Omental fat pad (tissue), 4 donors: ENCODE results near the gene STARD10. TPM values are rescaled to one million over a fixed set of nuclear protein-coding genes. Genes with fewer than 3 reads are reported as not detected.
"Not testable (repeated sequence)": the region's sequence is repeated elsewhere in the genome, so short reads cannot be mapped to it uniquely, and the experiment has no call there.

Experiments
- ATAC-seq: fragments of 150-250 bp; one replicate; pipeline ENCODE4 v1.9.1; 2016; ENCODE audit warnings: mild to moderate bottlenecking, moderate library complexity; ENCODE audit not compliant: low FRiP score
- DNase-seq: peaks from one replicate; pipeline ENCODE4 v3.0.0-alpha.2; 2019; ENCODE audit warnings: low spot score
- CTCF ChIP-seq, 3 donors: fragments of 450-650 bp; IDR thresholded peaks; one replicate each; pipeline ENCODE4 v1.5.1; 2016 to 2017; ENCODE audit warnings: antibody characterized with exemption in 3 of 3, mild to moderate bottlenecking in 3 of 3, moderate library complexity in 2 of 3
- total RNA-seq, 4 donors: library from RNA; depleted of rRNA; stranded (reverse); fragments of >200 nt; gene quantifications; one replicate each; pipeline ENCODE4 v1.1.0, GENCODE V29; 2016

STARD10 gene
- total RNA-seq, 4 donors from 2014 or later: 10.9 to 20.6 (median 15.4) TPM

GRCh38 chr11:72805216-72805615 is 11.4 kb upstream of the STARD10 start:
- DNase-seq (no peak), ATAC-seq (no peak)
- no peak for TF ChIP-seq CTCF (IDR thresholded peaks at IDR 0.05)

GRCh38 chr11:72802822-72803221 is 9.0 kb upstream of the STARD10 start:
- TF ChIP-seq CTCF (IDR thresholded peaks at IDR 0.05): no peak
- ATAC-seq: no peak
- DNase-seq: no peak

DNA sequence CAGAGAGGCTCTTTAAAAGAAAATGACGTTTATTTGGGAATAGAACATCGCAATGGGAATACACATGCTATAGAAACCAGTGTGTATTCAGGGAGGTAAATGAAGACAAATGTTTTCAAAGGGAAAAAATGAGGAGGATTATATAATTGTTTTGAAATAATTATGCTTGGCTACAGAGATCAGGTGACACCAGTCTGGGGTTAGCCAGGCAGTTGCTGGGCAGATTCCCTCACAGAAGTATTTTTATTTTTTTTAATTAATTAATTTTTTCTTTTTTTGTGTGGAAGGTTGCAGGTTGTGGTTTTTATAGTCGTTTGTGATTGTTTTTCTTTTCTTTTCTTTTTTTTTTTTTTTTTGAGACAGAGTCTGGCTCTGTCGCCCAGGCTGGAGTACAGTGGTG is 5.6 kb upstream of the STARD10 start:
- ATAC-seq: no peak
- TF ChIP-seq CTCF (IDR thresholded peaks at IDR 0.05): no peak

DNA sequence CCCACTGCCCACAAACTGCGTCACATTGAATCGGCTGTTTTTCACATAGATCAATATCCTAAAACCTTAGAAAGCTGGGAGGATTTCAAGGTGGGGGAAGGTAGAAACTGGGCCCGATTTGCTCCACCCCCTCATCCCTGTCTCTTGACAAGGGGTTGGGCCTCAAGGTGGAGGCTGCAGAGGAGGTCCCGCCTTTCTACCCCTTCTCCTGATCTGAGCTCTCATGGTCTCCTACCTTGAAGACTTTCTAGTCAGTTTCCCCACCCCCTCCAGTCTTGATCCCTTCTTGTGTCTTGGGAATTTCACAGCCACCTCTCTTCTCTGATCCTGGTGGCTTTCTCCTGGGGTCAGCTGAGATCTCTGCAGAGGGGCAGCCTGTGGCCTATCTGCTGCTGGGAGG is 4.5 kb upstream of the STARD10 start:
- no peak for TF ChIP-seq CTCF (IDR thresholded peaks at IDR 0.05)
- DNase-seq (no peak), ATAC-seq (no peak)

More for the DNA sequence above, 5.6 kb upstream of the STARD10 start:
- no peak for DNase-seq

- DNase-seq (no peak), ATAC-seq (no peak)
- TF ChIP-seq CTCF (IDR thresholded peaks at IDR 0.05): no peak
Measured at GRCh38 chr11:72793076-72793424, 797 bp downstream of the STARD10 start.

GRCh38 chr11:72792437-72793021 is 1.3 kb downstream of the STARD10 start:
- ATAC-seq: no peak
- TF ChIP-seq CTCF (IDR thresholded peaks at IDR 0.05): no peak
- no peak for DNase-seq

GRCh38 chr11:72791228-72791627 is 2.6 kb downstream of the STARD10 start:
- ATAC-seq, DNase-seq: not testable (repeated sequence)
